Measurements from ENCODE around the gene PIKFYVE.

DNA sequence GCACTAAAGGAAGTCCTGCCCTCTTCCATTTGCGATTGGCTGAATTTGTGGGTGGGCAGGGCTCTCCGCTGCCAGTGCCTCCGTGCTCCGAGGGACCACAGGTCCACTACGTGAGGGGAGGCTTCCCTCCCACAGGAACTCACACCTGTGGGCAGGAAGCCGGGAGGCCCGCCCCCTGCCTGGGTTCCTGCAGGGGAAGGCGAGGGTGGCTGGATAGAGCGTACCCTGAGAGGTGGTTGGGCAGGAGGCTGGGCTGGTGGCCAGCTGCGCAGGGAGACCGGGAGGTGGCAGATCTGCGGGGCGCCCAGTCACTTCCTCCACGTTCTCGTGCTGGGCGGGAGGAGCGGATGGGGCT, 93.6 kb downstream of the PIKFYVE start:
- TF ChIP-seq FOXM1 (IDR thresholded peaks at IDR 0.05; ENCODE audit: borderline replicate concordance) (no peak), CTBP1 (IDR thresholded peaks at IDR 0.05; ENCODE audit: borderline replicate concordance) (no peak), TARDBP (IDR thresholded peaks at IDR 0.05) (no peak), HDGF (IDR thresholded peaks at IDR 0.05; ENCODE audit: borderline replicate concordance) (no peak), L3MBTL2 (conservative IDR thresholded peaks at IDR 0.05) (no peak), ZNF384 (IDR thresholded peaks at IDR 0.05) (no peak), BHLHE40 (IDR thresholded peaks at IDR 0.05; ENCODE audit: borderline replicate concordance) (no peak), NFRKB (IDR thresholded peaks at IDR 0.05) (no peak), FOXK2 (IDR thresholded peaks at IDR 0.05) (no peak), FOXA1 (IDR thresholded peaks at IDR 0.05) (no peak), ELF4 (IDR thresholded peaks at IDR 0.05) (no peak)

All from HEK293T (cell line).